Astrocyte (in vitro differentiated cells and primary cell): ENCODE data around the gene CADPS.

ENCODE experiments used
- CTCF ChIP-seq: IDR thresholded peaks from 2 replicates; pipeline ENCODE4 v1.5.1; 2011; ENCODE audit warnings: low read depth, mild to moderate bottlenecking, inconsistent platforms, low read length, moderate library complexity; ENCODE audit not compliant: insufficient read depth
- EZH2 ChIP-seq: IDR thresholded peaks from 2 replicates; pipeline ENCODE4 v1.6.1; 2012; ENCODE audit warnings: mild to moderate bottlenecking, low read length, inconsistent platforms; ENCODE audit not compliant: insufficient read depth

- TF ChIP-seq CTCF (no peak), EZH2 (no peak)
These were observed 342.4 kb downstream of the CADPS start for GRCh38 chr3:62532796-62533195.
